Placental epithelial cell (primary cell): ENCODE data around the gene CRK. TPM values are rescaled to one million over a fixed set of nuclear protein-coding genes. Genes with fewer than 3 reads are reported as not detected.

Source experiments
- total RNA-seq: library from RNA; depleted of rRNA; stranded (reverse); fragments of >200 nt; gene quantifications from 2 replicates; pipeline ENCODE4 v1.2.3, GENCODE V29; 2012

The CRK gene
- total RNA-seq: 82.8 and 129 TPM in 2 replicates

DNA sequence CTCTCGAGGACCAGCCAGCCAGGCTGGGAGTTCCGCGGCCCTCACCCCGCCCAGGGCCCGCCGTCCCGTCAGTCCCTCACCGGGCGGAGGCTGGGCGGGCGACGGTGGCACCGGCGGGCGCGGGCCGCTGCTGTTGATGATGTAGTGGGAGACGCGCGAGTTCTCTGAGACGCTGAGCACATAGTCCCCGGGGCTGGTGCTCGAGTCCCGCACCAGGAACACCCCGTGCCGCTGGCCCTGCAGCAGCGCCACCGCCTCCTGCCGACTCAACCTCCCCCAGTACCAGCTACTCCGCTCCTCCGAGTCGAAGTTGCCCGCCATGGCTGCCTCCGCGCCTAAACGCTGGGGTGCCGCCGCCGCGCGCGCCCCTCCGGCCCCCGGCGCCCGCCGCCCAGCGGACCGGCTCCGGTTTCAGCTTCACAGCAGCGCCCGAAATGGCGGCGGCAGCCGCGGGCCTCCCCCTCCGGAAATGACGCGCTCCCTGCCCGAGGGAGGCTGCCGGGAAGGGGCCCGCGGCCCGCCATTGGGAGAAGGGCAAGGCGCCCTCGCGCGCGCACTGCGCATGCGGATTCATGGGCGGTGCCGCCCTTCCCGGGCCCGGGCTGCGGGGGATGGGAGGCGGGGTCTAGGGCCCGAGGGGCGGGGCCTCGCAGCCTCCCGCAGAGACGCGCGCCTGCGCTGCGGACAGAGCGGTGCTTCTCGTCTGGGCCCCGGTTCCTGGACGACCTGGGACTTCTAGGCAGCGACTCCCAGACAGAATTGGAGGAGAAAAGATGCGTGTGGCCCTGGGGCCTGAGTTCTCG lies at the start of gene CRK:
Gene CRK, minus strand, starts transcription at position 436 of the 803 bp plus-strand sequence. Its CDS starts 115 bp downstream, at position 321.

DNA sequence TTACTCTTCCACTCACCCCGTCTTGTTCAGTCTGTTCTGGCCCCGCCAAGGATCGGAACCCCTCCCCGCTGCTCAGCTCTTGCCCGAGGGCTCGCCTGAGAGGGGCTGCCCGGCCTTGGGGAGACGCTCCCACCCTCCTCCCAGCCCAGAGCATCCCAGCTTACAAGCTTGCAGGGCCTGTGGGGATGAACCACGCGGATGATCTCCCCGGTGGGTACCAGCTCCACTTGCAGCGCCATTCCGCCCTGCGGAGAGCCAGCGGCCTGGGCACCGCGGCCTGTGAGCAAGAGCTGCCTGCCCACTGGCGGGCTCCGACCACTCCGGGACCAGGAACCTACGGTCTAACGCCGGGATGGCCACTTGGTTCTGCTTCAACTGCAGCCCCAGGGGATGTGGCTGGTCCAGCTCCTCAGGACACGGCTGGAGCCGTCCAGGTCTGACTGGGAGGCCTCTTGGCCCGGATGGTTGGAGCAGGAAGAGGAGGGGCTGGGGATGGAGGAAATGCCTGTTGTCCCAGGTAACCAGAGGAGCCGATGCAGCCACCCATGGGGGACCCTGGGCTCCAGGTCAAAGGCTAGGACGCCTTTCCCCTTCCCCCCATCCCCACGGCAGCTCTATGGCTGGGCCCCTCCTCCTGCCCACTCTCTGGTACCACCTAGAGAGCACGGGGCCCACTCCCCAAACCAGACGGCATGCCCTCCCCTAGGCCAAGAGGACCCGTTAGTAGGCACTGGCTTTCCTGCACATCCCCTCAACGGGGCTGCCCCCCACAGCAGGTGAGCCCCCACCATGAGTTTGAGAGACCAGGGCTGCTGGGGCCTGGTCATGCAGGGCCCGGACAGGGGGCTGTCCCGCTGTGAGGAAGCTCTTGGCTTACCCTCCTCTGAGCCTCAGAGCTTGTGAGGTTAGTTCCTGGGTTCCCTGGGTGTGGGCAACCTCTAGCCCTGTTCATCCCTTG lies 36.5 kb upstream of the CRK start, which contains the start of gene MYO1C:
Gene MYO1C, minus strand, starts transcription at position 438 of the 958 bp plus-strand sequence. Its CDS starts 199 bp downstream, at position 239.

DNA sequence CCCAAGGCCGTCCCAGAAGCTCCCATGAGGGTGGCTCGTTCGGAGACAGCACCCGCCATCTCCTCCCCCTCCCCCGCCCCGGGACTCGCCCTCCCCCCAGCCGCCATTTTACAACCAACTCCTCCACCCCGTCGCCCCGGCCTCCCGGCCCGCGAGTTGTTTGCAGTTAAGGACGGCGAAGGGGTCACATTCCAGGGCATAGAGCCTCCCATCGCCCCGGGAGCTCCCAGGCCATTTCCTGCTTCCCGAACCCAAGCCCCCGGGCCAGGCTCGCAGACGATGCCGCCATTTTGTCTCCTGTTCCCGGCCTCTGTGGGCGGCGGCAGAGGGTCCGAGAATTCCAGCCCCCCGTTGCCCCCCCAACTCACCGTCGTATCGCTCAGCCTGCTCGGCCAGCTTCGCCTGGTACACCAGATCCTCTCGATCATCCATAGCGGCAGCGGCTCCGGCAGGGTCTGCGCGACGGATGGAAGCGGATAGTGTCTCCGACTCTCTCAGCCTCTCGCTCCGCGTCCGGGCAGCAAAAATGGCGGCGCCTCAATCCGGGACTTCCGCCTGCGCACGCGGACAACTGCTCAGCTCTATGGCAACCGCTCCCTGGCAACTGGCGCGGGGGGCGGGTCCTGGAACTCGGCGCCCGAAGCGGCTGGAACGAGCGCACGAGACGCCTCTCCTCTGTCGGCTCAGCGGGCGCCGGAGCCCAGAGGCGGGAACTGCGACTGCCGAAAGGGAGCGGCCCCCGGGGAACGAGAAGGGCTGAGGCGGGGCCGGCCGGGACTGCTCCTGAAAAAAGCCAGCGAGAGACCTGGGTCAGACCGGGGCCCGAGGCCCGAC lies 56.1 kb downstream of the CRK start, which contains the start of gene YWHAE:
Gene YWHAE, minus strand, starts transcription at position 544 of the 834 bp plus-strand sequence. Its CDS starts 112 bp downstream, at position 432.

Other genes with a start within 250 kb of the CRK start
- gene BHLHA9, start 185.8 kb downstream of the CRK start, total RNA-seq: not detected in 2 replicates
- gene TRARG1, start 176.6 kb downstream of the CRK start, total RNA-seq: not detected in 2 replicates
- gene YWHAE, start 56.0 kb downstream of the CRK start, total RNA-seq: 450 and 691 TPM in 2 replicates
- 152 and 199 TPM in 2 replicates for gene MYO1C, start 36.5 kb upstream of the CRK start, total RNA-seq
- gene INPP5K, start 60.4 kb upstream of the CRK start, total RNA-seq: 25.6 and 26.7 TPM in 2 replicates
- 11.8 and 18.5 TPM in 2 replicates for gene PITPNA, start 106.6 kb upstream of the CRK start, total RNA-seq
- 3.9 and 4.3 TPM in 2 replicates for gene SLC43A2, start 172.6 kb upstream of the CRK start, total RNA-seq
- 0.43 and 0.79 TPM in 2 replicates for gene SCARF1, start 189.5 kb upstream of the CRK start, total RNA-seq
- 7.0 and 7.5 TPM in 2 replicates for gene RILP, start 193.6 kb upstream of the CRK start, total RNA-seq
- 123 and 169 TPM in 2 replicates for gene PRPF8, start 228.6 kb upstream of the CRK start, total RNA-seq